Mucosa of rectum (tissue), 2 donors: ENCODE measurements around the gene SRGAP1.
"Not testable (repeated sequence)": the region's sequence is repeated elsewhere in the genome, so short reads cannot be mapped to it uniquely, and the experiment has no call there.

Experiments used
- H3K27ac ChIP-seq, 2 donors: one replicate each; pipeline ENCODE4 v1.7.0; 2013; ENCODE audit warnings: inconsistent platforms in 2 of 2, low read depth in 2 of 2, low read length in 2 of 2
- H3K27me3 ChIP-seq, 2 donors: one replicate each; pipeline ENCODE4 v1.7.0; 2013; ENCODE audit warnings: low read length in 2 of 2; ENCODE audit not compliant: control insufficient read depth in 2 of 2, insufficient read depth in 2 of 2
- H3K36me3 ChIP-seq, 2 donors: one replicate each; pipeline ENCODE4 v1.7.0; 2013; ENCODE audit warnings: low read length in 2 of 2; ENCODE audit not compliant: control insufficient read depth in 2 of 2, insufficient read depth in 2 of 2
- H3K4me1 ChIP-seq, 2 donors: one replicate each; pipeline ENCODE4 v1.7.0; 2013; ENCODE audit warnings: low read length in 2 of 2, mild to moderate bottlenecking in 1 of 2; ENCODE audit not compliant: control insufficient read depth in 2 of 2, insufficient read depth in 2 of 2
- H3K4me3 ChIP-seq, 2 donors: one replicate each; pipeline ENCODE4 v1.7.0; 2013; ENCODE audit warnings: low read length in 2 of 2
- H3K9ac ChIP-seq, 2 donors: one replicate each; pipeline ENCODE4 v1.7.0; 2013; ENCODE audit warnings: low read length in 2 of 2, low read depth in 1 of 2, mild to moderate bottlenecking in 1 of 2
- H3K9me3 ChIP-seq, 2 donors: one replicate each; pipeline ENCODE4 v1.7.0; 2013; ENCODE audit warnings: low read length in 2 of 2; ENCODE audit not compliant: control insufficient read depth in 2 of 2
- donor health status: healthy.
- donor health status: Normal muscosa, but diverticular disease.

The SRGAP1 gene

GRCh38 chr12:64107776-64108175 lies 263.3 kb downstream of the SRGAP1 start:
- Histone ChIP-seq H3K27me3 (no peaks in the 10 kb centered on the region), H3K4me3 (no peak overlapping the region), H3K27ac (no peak overlapping the region), H3K9me3 (no peaks in the 10 kb centered on the region), H3K4me1 (no peaks in the 10 kb centered on the region), H3K36me3 (peaks cover 0 to 11% of the 10 kb centered on the region in 2 donors), H3K9ac (no peak overlapping the region)

DNA sequence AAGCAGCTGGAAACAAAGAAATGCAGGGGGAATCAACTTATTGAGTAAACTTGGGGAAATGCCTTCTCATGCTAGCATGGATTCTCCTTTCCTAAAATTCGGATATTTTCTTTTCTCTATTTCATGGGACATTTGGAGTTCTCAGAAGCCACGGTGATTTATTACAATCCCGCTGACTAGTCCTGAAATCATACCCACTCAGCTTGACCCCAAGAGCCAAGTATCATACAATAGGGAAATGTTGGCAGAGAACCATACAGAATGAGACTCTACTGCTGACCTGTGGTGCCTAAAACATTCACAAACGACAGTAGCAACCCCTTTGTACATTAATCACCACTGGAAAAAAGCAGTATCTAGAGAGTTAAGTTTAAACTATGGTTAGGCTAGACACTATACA lies 265.2 kb downstream of the SRGAP1 start:
- Histone ChIP-seq H3K27ac (no peak overlapping the region), H3K9ac (no peak overlapping the region), H3K27me3 (no peaks in the 10 kb centered on the region), H3K4me1 (no peaks in the 10 kb centered on the region), H3K9me3 (no peaks in the 10 kb centered on the region), H3K36me3 (peaks cover 0 to 13% of the 10 kb centered on the region in 2 donors), H3K4me3 (no peak overlapping the region)

DNA sequence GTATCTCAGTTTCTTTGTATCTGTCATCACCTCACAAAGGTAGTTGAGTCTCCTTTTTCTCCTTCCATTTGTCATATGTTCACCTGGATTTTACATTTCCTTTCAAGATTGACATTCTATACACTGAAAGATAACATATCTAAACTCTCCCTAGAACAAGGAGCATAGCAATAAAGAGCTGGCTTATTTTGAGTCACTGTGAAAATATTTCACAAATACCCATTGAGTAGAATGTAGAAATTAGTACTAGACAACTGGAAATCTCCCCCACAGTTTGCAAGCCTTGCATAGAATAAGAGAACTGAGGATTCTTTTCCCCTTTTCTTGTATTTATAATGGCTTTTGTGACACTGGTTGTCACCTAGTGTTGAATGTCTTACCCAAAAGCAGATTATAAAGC lies 266.4 kb downstream of the SRGAP1 start:
- Histone ChIP-seq H3K4me3 (no peak overlapping the region), H3K4me1 (no peaks in the 10 kb centered on the region), H3K9me3 (no peaks in the 10 kb centered on the region), H3K27me3 (no peaks in the 10 kb centered on the region), H3K36me3 (peaks cover 0 to 17% of the 10 kb centered on the region in 2 donors), H3K27ac (no peak overlapping the region), H3K9ac (no peak overlapping the region)

GRCh38 chr12:64116969-64117368 lies 272.5 kb downstream of the SRGAP1 start:
- Histone ChIP-seq H3K36me3 (peaks cover 0 to 12% of the 10 kb centered on the region in 2 donors), H3K9me3 (no peaks in the 10 kb centered on the region), H3K4me1 (no peaks in the 10 kb centered on the region), H3K27ac (no peak overlapping the region), H3K4me3 (no peak overlapping the region), H3K27me3 (no peaks in the 10 kb centered on the region), H3K9ac (no peak overlapping the region)

- Histone ChIP-seq H3K4me3 (no peak overlapping the region), H3K9ac (no peak overlapping the region), H3K36me3 (peaks cover 0 to 15% of the 10 kb centered on the region in 2 donors), H3K27ac (no peak overlapping the region), H3K9me3 (no peaks in the 10 kb centered on the region), H3K4me1 (no peaks in the 10 kb centered on the region), H3K27me3 (no peaks in the 10 kb centered on the region)
These were observed 276.1 kb downstream of the SRGAP1 start for GRCh38 chr12:64120568-64120967.

- H3K36me3 ChIP-seq, result peaks cover 0 to 17% of the 10 kb centered on the region in 2 donors
- H3K27me3 ChIP-seq, H3K9me3 ChIP-seq, H3K4me3 ChIP-seq, H3K4me1 ChIP-seq, H3K27ac ChIP-seq, H3K9ac ChIP-seq: not testable (repeated sequence)
These were observed 276.6 kb downstream of the SRGAP1 start for GRCh38 chr12:64121086-64121485.

DNA sequence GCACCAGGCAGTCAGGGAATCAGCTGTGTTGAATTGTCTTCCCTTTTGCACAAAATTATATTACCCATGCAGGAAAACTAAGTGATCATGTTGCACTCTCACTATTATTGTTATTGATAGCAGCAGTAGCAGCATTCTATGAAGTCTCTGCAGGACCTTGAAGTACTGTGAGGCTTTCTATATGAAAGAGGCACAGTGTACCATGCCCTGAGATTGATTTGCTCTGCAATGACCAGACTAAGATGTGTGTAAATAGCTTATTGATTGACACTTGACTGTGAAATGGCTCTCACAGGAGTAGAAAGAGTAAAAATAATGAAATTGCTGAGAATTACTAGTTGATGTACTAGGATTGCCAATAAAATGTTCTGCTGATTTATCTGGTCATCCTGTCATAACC lies 277.7 kb downstream of the SRGAP1 start:
- Histone ChIP-seq H3K4me1 (no peaks in the 10 kb centered on the region), H3K4me3 (no peak overlapping the region), H3K9me3 (no peaks in the 10 kb centered on the region), H3K27ac (no peak overlapping the region), H3K9ac (no peak overlapping the region), H3K36me3 (peaks cover 0 to 15% of the 10 kb centered on the region in 2 donors), H3K27me3 (no peaks in the 10 kb centered on the region)

GRCh38 chr12:64122995-64123394 lies 278.5 kb downstream of the SRGAP1 start:
- H3K4me1 ChIP-seq, result no peaks in the 10 kb centered on the region
- peaks cover 7 to 22% of the 10 kb centered on the region in 2 donors for H3K36me3 ChIP-seq
- H3K27me3 ChIP-seq, result no peaks in the 10 kb centered on the region
- no peak overlapping the region for H3K9ac ChIP-seq
- H3K9me3 ChIP-seq, result no peaks in the 10 kb centered on the region
- no peak overlapping the region for H3K27ac ChIP-seq
- H3K4me3 ChIP-seq, result no peak overlapping the region

- Histone ChIP-seq H3K27ac (no peak overlapping the region), H3K27me3 (no peaks in the 10 kb centered on the region), H3K9ac (no peak overlapping the region), H3K9me3 (no peaks in the 10 kb centered on the region), H3K4me3 (no peak overlapping the region), H3K4me1 (no peaks in the 10 kb centered on the region), H3K36me3 (peaks cover 11 to 22% of the 10 kb centered on the region in 2 donors)
These were observed 278.9 kb downstream of the SRGAP1 start for GRCh38 chr12:64123448-64123847.

DNA sequence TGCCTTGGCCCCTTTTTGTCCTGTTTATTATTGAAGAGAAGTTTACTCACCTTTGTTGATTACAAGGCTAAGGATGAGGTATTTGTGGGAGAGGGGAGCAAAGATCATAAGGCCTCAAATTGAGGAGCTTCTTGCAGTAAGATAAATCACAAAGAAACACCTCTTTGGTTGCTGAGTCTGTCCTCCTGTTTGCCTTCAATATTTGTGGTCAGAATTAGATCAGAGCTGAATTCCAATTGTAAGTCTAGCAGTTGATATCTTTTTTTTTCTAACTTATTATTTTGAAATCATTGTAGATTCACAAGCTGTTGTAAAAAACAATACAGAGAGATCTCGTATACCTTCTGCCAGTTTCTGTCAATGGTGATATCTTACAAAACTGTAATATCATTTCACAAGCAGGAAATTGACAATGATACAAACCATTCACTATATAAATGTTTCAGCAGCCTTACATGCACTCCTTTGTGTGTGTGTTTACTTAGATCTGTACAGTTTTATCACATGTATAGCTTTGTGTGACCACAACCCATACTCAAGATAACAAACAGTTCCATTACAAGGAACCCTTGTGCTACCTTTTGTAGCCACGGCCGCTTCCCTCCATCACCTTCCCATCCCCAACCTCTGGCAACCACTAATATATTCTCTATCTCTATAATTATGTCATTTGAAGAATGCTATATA lies 280.2 kb downstream of the SRGAP1 start:
- Histone ChIP-seq H3K27me3 (no peaks in the 10 kb centered on the region), H3K9me3 (no peaks in the 10 kb centered on the region), H3K9ac (no peak overlapping the region), H3K4me3 (no peak overlapping the region), H3K27ac (no peak overlapping the region), H3K36me3 (peaks cover 15 to 29% of the 10 kb centered on the region in 2 donors), H3K4me1 (no peaks in the 10 kb centered on the region)
